Umbilical cord (tissue), 2 donors: ENCODE data around the gene PGAM1. TPM values are rescaled to one million over a fixed set of nuclear protein-coding genes. Genes with fewer than 3 reads are reported as not detected.
"Not testable (repeated sequence)": the region's sequence is repeated elsewhere in the genome, so short reads cannot be mapped to it uniquely, and the experiment has no call there.

ENCODE experiments used
- DNase-seq: peaks from one replicate; pipeline ENCODE4 v3.0.0-alpha.2; 2015; ENCODE audit warnings: low spot score
- total RNA-seq: library from RNA; depleted of rRNA; stranded (reverse); fragments of >200 nt; gene quantifications from one replicate; pipeline ENCODE4 v1.2.3, GENCODE V29; 2014; ENCODE audit warnings: low replicate concordance; ENCODE audit not compliant: insufficient read depth

The PGAM1 gene
- total RNA-seq, 1 donor from 2014 or later = 165 TPM

GRCh38 chr10:97407952-97408248, 18.1 kb upstream of the PGAM1 start:
- DNase-seq = no peak

GRCh38 chr10:97408496-97408992, 17.4 kb upstream of the PGAM1 start:
- no peak for DNase-seq

DNA sequence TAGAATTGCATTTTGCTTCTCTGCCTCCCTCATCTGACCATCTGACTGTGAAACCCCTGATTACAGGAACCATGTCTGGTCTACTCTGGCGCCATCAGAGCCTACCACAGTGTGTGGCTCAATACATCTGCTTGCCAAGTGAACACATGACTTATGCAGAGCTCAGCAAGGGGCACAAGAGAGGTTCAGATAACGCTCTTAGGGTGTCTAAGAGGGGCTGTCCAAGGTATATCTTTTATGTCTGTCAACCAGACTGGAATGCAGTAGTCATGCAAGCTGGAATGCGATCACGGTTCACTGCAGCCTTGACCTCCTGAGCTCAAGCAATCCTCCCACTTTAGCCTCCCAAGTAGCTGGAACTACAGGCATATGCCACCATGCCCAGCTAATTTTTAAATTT, 14.6 kb upstream of the PGAM1 start:
- no peak for DNase-seq

DNA sequence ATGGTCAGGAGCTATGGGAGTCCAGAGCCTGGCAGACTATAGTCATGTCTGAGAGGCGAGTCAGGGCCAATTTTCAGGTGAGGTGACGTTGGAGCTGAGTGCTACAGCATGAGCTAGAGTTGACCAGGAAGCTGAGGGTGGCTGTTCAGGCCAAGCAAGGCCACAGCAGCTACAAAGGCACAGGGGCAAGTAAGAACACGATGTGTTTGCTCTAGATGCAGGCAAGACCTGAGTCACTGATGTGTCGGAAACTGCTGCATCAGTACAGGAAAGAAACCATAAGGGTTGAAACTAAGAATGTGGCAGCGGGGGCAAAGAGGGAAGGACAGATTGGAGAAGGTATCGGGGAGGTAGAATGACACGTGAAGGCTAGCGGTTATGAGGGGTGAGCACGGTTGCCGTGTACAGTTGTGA, 13.1 kb upstream of the PGAM1 start:
- DNase-seq = no peak

DNA sequence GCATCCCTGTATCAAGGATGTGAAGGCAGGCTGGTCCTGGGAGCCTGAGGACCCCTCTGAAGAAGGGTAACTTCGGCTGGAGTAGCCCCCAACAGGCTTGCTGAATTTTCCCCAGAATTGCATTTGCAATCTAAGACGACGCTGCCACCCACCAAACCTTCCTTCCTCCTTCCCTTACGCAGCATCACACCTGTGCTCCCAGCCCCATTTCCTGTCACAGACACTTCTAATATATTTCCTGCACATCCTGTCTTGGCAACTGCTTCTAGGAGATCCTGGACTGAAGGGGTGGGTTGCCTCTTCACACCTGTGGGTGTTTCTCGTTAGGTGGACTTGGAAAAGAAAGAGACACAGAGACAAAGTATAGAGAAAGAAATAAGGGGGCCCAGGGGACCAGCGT, 9.4 kb upstream of the PGAM1 start:
- no peak for DNase-seq

GRCh38 chr10:97423757-97424098, 2.3 kb upstream of the PGAM1 start:
- DNase-seq = not testable (repeated sequence)

- no peak for DNase-seq
Observed at GRCh38 chr10:97426776-97427570, 982 bp downstream of the PGAM1 start.

GRCh38 chr10:97427571-97428179, 1.7 kb downstream of the PGAM1 start:
- no peak for DNase-seq

- DNase-seq = no peak
Observed at GRCh38 chr10:97428572-97428981, 2.6 kb downstream of the PGAM1 start.

DNA sequence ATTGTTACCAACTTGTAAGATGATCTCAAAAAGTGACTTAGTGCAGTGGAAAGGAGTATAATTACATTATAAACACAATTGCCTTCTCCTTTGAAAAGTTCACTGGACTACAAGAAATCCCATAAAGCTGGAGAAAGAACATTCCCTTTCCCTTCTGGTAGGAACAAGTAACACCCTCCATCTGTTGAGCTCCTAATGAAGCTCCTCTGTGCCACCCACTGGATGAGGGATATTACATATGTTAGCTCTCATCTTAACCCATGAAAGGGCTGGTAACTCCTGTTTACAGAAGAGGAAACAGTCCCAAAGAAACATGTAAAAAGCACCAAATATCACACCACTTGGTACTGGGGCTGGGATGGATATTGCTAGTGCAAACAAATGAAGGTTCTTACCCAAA, 8.1 kb downstream of the PGAM1 start:
- DNase-seq = no peak

- DNase-seq = no peak
Observed at GRCh38 chr10:97434557-97434956, 8.6 kb downstream of the PGAM1 start.

GRCh38 chr10:97435211-97435610, 9.2 kb downstream of the PGAM1 start:
- DNase-seq = no peak

DNA sequence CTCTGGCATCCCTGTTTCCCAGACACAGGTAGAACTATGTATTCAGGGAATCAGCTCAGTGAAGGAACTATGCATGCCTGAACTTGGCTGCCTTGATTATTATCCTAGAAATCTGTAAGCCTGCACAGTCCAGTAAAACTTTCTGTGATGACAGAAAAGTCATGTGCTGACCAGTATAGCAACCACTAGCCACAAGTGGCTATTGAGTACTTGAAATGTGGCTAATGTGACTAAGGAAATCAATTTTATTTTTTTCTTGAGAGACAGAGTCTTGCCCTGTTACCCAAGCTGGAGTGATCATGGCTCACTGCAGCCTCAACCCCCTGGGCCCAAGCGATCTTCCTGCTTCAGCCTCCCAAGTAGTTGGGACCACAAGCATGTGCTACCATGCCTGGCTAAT, 16.3 kb downstream of the PGAM1 start:
- no peak for DNase-seq

- DNase-seq = no peak
Observed at GRCh38 chr10:97444212-97444611, 18.2 kb downstream of the PGAM1 start.

GRCh38 chr10:97445357-97445721, 19.3 kb downstream of the PGAM1 start:
- no peak for DNase-seq

DNA sequence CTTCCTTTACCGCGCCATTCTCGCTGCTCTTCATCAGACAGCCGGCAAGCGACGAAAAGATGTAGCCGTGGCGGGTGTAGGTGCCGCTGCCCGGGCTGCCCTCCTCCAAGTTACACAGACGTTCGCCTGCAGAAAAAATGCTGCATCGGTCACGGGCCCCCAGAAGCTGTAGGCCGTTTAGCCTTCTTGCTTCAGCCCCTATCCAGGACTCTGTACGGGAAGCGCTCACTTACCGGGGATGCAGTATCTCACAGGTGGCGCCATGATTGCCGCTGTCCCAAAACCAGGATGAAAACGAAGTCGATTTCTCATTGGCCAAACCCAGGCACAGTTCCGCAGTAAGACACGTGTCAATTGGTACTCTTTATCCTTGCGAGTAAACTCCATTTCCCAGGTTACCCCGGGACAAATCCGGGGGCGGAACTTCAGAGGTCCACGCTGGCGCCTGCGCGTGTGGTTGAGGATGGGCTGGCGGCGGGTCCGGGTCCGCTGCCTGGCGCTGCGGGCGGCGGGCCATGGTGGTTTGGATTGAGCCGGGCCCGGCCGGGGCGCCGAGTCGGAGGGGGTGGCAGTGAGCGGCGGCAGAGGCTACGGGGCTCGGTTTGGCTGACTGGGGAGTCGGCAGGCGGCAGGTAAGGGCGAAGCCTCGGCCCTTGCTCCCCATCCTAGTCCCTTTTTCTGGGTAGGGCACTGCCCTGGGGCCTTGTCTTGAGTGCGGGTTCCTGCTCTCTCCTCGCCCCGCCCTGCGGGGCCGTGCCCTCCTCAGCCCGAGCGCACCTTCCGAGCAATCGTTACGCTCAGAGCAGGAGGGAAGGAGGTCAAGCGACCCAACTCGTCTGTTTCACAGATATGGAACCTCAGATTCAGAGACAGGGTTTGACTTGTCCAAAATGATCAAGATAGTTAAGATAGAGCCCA, 20.0 kb downstream of the PGAM1 start, which contains the start of the genes EXOSC1 and ZDHHC16:
TSS of gene EXOSC1 (minus strand) at position 285 of the 918 bp plus-strand sequence. CDS start at position 264, 21 bp downstream.
TSS of gene ZDHHC16 (plus strand) at position 454 of the 918 bp plus-strand sequence. CDS start 5,501 bp downstream, outside the sequence.
- peak; percentile 99 for DNase-seq

GRCh38 chr10:97450828-97451227, 24.8 kb downstream of the PGAM1 start:
- no peak for DNase-seq

- DNase-seq = no peak
Observed at GRCh38 chr10:97451605-97452004, 25.6 kb downstream of the PGAM1 start.

GRCh38 chr10:97452352-97452751, 26.4 kb downstream of the PGAM1 start:
- DNase-seq = no peak

DNA sequence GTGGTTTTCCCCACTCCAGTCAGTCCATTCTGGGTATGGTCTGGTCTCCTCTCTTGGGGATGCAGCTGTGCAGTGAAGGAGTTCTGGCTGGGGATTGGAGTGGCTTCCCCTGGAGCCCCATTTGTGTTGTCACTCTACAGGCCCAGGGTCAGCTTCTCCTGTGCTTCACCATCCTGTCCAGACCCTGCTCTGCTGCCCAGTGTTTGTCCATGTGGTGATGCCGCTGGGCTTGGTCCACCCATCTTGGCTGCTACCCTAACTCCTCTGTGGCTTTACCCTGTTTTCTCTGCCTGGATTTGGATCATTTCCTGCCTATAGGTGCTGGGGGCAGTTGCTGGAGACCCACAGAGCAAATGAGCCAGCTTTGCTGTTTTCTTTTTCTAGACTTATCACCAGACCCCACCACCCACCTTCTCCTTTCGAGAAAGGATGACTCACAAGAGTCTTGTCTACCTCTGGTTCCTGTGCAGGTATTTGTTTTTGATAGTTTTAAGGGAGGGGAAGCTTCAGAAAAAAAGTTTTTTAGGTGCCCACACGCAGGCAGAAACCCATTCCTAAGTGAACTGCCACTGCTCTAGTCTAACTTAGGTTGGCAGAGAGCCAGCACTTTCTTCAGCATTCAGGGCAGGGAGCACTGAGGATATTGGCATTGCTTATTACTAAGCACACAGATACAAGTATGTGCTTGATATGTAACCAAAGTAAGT, 28.5 kb downstream of the PGAM1 start:
- DNase-seq = peak; percentile 64

DNA sequence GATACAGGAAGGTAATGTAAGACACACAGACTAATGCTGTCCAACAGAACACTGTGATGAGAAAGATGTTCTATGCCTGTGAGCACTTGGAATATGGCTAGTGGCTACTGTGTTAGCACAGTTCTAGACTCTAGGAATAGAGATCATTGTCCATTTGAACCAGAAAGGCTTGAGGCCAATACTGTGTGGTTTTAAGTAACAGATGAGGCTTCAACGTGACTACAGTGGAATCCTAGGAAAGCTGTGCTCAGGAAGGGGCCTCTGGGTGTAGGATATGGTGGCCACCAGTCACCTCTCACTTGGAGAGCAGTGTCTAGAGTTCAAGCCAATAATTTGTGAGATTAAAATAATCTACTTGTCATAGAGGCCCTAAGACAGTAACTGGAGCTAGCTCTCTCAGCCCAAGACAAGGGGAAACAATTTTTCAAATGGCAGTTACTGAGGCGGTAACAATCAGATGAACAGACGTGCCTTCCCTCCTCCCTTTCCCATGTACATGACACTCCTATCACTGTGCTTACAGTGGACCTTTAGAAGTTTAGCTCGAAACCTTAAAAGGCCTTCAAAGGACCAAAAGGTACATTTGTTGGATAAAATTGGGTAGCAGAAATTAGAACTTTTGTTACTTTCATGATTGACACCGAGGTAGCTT, 30.2 kb downstream of the PGAM1 start:
- DNase-seq = no peak
